Mesenchymal stem cell (in vitro differentiated cells and primary cell): Measurements from ENCODE around the gene TMEM181.
A peak's percentile ranks its signal among the peaks of the same experiment; 100 is the strongest.

Source experiments
- DNase-seq: peaks from one replicate; pipeline ENCODE4 v3.0.0-alpha.2; 2013
- H2AFZ ChIP-seq: one replicate; pipeline ENCODE4 v1.6.1; 2013; ENCODE audit warnings: low read depth, mild to moderate bottlenecking, control low read depth, inconsistent platforms, low read length, moderate library complexity
- H2AK5ac ChIP-seq: 2 replicates; pipeline ENCODE4 v1.6.1; 2013; ENCODE audit warnings: low read length, moderate library complexity, mild to moderate bottlenecking, inconsistent platforms; ENCODE audit not compliant: severe bottlenecking
- H2BK120ac ChIP-seq: one replicate; pipeline ENCODE4 v1.6.1; 2013; ENCODE audit warnings: low read depth, mild to moderate bottlenecking, inconsistent platforms, low read length, moderate library complexity
- H2BK12ac ChIP-seq, 2 experiments: one replicate each; pipeline ENCODE4 v1.6.1; 2013; ENCODE audit warnings: inconsistent platforms in 2 of 2, low read length in 2 of 2, mild to moderate bottlenecking in 2 of 2, moderate library complexity in 2 of 2, control low read depth in 1 of 2
- H2BK15ac ChIP-seq: one replicate; pipeline ENCODE4 v1.6.1; 2013; ENCODE audit warnings: mild to moderate bottlenecking, low read depth, inconsistent platforms; ENCODE audit not compliant: poor library complexity, severe bottlenecking
- H2BK5ac ChIP-seq: 2 replicates; pipeline ENCODE4 v1.6.1; 2013; ENCODE audit warnings: low read depth, mild to moderate bottlenecking, low read length, control low read depth, inconsistent platforms; ENCODE audit not compliant: poor library complexity, severe bottlenecking
- H3K14ac ChIP-seq, 2 experiments: one replicate each; pipeline ENCODE4 v1.6.1; 2013; ENCODE audit warnings: inconsistent platforms in 2 of 2, low read length in 2 of 2, control low read depth in 1 of 2, mild to moderate bottlenecking in 1 of 2, moderate library complexity in 1 of 2
- H3K18ac ChIP-seq, 2 experiments: one replicate each; pipeline ENCODE4 v1.6.1; 2013; ENCODE audit warnings: inconsistent platforms in 2 of 2, low read length in 2 of 2, control low read depth in 1 of 2, low read depth in 1 of 2, mild to moderate bottlenecking in 1 of 2
- H3K23ac ChIP-seq, 2 experiments: one replicate each; pipeline ENCODE4 v1.6.1; 2013; ENCODE audit warnings: inconsistent platforms in 2 of 2, low read length in 2 of 2, mild to moderate bottlenecking in 2 of 2, moderate library complexity in 2 of 2, control low read depth in 1 of 2
- H3K27ac ChIP-seq: 2 replicates; pipeline ENCODE4 v1.5.1; 2013; ENCODE audit warnings: mild to moderate bottlenecking, moderate library complexity, low read length, control low read depth, inconsistent platforms; ENCODE audit not compliant: poor library complexity, severe bottlenecking
- H3K27me3 ChIP-seq, 2 experiments: 2 replicates each; pipeline versions ENCODE4 v1.6.1 to v1.7.0; 2013; ENCODE audit warnings: low read length in 2 of 2, mild to moderate bottlenecking in 2 of 2, moderate library complexity in 2 of 2, control low read depth in 1 of 2, inconsistent platforms in 1 of 2; ENCODE audit not compliant: control insufficient read depth in 1 of 2, insufficient read depth in 1 of 2
- H3K36me3 ChIP-seq, 2 experiments: 2 replicates each; pipeline versions ENCODE4 v1.6.1 to v1.7.0; 2013; ENCODE audit warnings: low read length in 2 of 2, control low read depth in 1 of 2, inconsistent platforms in 1 of 2, low read depth in 1 of 2, mild to moderate bottlenecking in 1 of 2; ENCODE audit not compliant: insufficient read depth in 2 of 2, control insufficient read depth in 1 of 2
- H3K4ac ChIP-seq, 2 experiments: one replicate each; pipeline ENCODE4 v1.6.1; 2013; ENCODE audit warnings: inconsistent platforms in 2 of 2, low read length in 2 of 2, mild to moderate bottlenecking in 2 of 2, moderate library complexity in 2 of 2, control low read depth in 1 of 2, low read depth in 1 of 2
- H3K4me1 ChIP-seq: 2 replicates; pipeline ENCODE4 v1.6.1; 2013; ENCODE audit warnings: low read depth, low read length, control low read depth; ENCODE audit not compliant: control insufficient read depth, insufficient read depth
- H3K4me2 ChIP-seq: 2 replicates; pipeline ENCODE4 v1.6.1; 2013; ENCODE audit warnings: low read length, mild to moderate bottlenecking, inconsistent platforms; ENCODE audit not compliant: poor library complexity, severe bottlenecking
- H3K4me3 ChIP-seq, 2 experiments: 2 replicates each; pipeline versions ENCODE4 v1.5.1 to v1.7.0; 2013; ENCODE audit warnings: low read length in 2 of 2, mild to moderate bottlenecking in 2 of 2, control low read depth in 1 of 2, low read depth in 1 of 2; ENCODE audit not compliant: insufficient read depth in 1 of 2
- H3K79me1 ChIP-seq: replicated peaks from 2 replicates; pipeline ENCODE4 v1.6.1; 2013; ENCODE audit warnings: mild to moderate bottlenecking, control low read depth, low read length, inconsistent platforms; ENCODE audit not compliant: poor library complexity, severe bottlenecking
- H3K9ac ChIP-seq: 2 replicates; pipeline ENCODE4 v1.7.0; 2013; ENCODE audit warnings: mild to moderate bottlenecking, low read length, moderate library complexity
- H3K9me3 ChIP-seq: 2 replicates; pipeline ENCODE4 v1.7.0; 2013; ENCODE audit warnings: mild to moderate bottlenecking, low read length; ENCODE audit not compliant: control insufficient read depth
- H4K8ac ChIP-seq: one replicate; pipeline ENCODE4 v1.6.1; 2013; ENCODE audit warnings: inconsistent platforms, mild to moderate bottlenecking, low read length, moderate library complexity
- H4K91ac ChIP-seq: one replicate; pipeline ENCODE4 v1.6.1; 2013; ENCODE audit warnings: mild to moderate bottlenecking, low read length, inconsistent platforms
- WGBS: methylation state at CpG from one replicate; pipeline ENCODE4 v1.1.7; 2013; ENCODE audit warnings: mixed read lengths; 5-methylcytosine and 5-hydroxymethylcytosine counted together

Gene TMEM181

DNA sequence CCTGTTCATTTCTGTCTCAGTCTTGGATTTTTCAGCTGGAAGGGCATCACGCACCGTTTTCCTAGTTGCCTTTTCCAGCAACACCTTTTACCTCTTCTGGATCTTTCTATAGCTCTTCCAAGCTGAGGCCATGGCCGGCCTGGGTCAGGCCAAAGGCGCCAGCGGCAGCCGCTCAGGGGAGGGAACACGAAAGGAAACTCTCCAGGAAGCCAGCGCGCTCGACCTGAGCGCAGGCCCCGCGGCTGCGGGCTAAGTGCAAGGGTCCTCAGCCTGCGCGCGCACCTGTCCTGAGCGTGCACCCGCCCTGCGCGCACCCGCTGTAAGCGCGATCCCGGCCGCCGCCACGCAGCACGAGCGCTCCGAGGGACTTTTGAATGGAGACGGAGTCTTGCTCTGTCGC is 43.8 kb upstream of the TMEM181 start:
- H2AFZ ChIP-seq = no peak overlapping the region
- no peak overlapping the region for H2BK12ac ChIP-seq
- H3K79me1 ChIP-seq = no peaks in the 10 kb centered on the region
- 87% methylated on average over 33 of the region's 33 CpGs for WGBS
- H3K4ac ChIP-seq = no peak overlapping the region
- H2AK5ac ChIP-seq = no peak overlapping the region
- H2BK120ac ChIP-seq = no peak overlapping the region
- H3K14ac ChIP-seq = no peak overlapping the region
- H3K18ac ChIP-seq = no peak overlapping the region
- no peak overlapping the region for H3K4me2 ChIP-seq
- H2BK15ac ChIP-seq = no peak overlapping the region
- no peak for DNase-seq
- peaks cover 0 to 14% of the 10 kb centered on the region in 2 experiments for H3K36me3 ChIP-seq
- no peaks in the 10 kb centered on the region for H3K9me3 ChIP-seq
- no peak overlapping the region for H3K27ac ChIP-seq
- peak overlapping the region in 1 of 2 experiments; percentile 49 for H3K4me3 ChIP-seq
- no peak overlapping the region for H4K91ac ChIP-seq
- H3K4me1 ChIP-seq = peaks cover 5% of the 10 kb centered on the region
- peaks cover 0 to 22% of the 10 kb centered on the region in 2 experiments for H3K27me3 ChIP-seq
- no peak overlapping the region for H2BK5ac ChIP-seq
- H3K23ac ChIP-seq = peak overlapping the region in 1 of 2 experiments; percentile 96
- no peak overlapping the region for H4K8ac ChIP-seq
- peak overlapping the region; percentile 6 for H3K9ac ChIP-seq

GRCh38 chr6:158517038-158517437 is 42.9 kb upstream of the TMEM181 start:
- DNase-seq = no peak
- no peak overlapping the region for H3K14ac ChIP-seq
- H3K9me3 ChIP-seq = no peaks in the 10 kb centered on the region
- no peak overlapping the region for H4K91ac ChIP-seq
- H3K79me1 ChIP-seq = no peaks in the 10 kb centered on the region
- no peak overlapping the region for H3K9ac ChIP-seq
- peaks cover 5% of the 10 kb centered on the region for H3K4me1 ChIP-seq
- no peak overlapping the region for H3K23ac ChIP-seq
- H3K36me3 ChIP-seq = peaks cover 0 to 14% of the 10 kb centered on the region in 2 experiments
- H2AK5ac ChIP-seq = no peak overlapping the region
- peaks cover 0 to 22% of the 10 kb centered on the region in 2 experiments for H3K27me3 ChIP-seq
- WGBS = 93% methylated on average over 8 of the region's 8 CpGs
- H3K18ac ChIP-seq = no peak overlapping the region
- no peak overlapping the region for H3K4ac ChIP-seq
- no peak overlapping the region for H2BK5ac ChIP-seq
- no peak overlapping the region for H2AFZ ChIP-seq
- no peak overlapping the region for H2BK15ac ChIP-seq
- H2BK120ac ChIP-seq = no peak overlapping the region
- H3K27ac ChIP-seq = no peak overlapping the region
- H4K8ac ChIP-seq = no peak overlapping the region
- H3K4me3 ChIP-seq = no peak overlapping the region
- no peak overlapping the region for H3K4me2 ChIP-seq
- H2BK12ac ChIP-seq = no peak overlapping the region

DNA sequence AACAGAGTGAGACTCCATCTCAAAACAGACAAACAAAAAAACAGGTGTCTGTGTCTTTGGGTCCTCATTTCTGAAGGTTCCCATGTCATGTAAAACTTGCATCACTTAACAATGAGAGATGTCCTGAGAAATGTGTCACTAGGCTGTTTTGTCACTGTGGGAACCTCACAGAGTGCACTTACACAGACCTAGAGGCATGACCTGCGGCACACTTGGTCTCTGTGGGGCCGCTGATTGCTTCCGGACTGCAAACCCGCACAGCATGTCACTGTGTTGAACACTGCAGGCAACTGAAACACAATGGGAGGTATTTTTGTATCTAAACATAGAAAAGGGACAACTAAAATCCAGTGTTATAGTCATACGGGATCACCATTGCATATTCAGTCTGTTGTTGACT is 42.3 kb upstream of the TMEM181 start:
- Histone ChIP-seq H3K23ac (no peak overlapping the region), H3K79me1 (no peaks in the 10 kb centered on the region), H4K8ac (no peak overlapping the region), H2AK5ac (no peak overlapping the region), H3K27me3 (peaks cover 0 to 22% of the 10 kb centered on the region in 2 experiments), H2BK15ac (no peak overlapping the region), H3K14ac (no peak overlapping the region), H3K9me3 (no peaks in the 10 kb centered on the region), H3K9ac (peak overlapping the region; percentile 55), H3K4me1 (peaks cover 5% of the 10 kb centered on the region), H3K18ac (no peak overlapping the region), H2BK12ac (no peak overlapping the region), H3K36me3 (peaks cover 0 to 14% of the 10 kb centered on the region in 2 experiments), H2BK120ac (no peak overlapping the region), H3K27ac (no peak overlapping the region), H3K4me3 (no peak overlapping the region), H2AFZ (no peak overlapping the region), H3K4me2 (no peak overlapping the region), H4K91ac (no peak overlapping the region), H3K4ac (no peak overlapping the region), H2BK5ac (no peak overlapping the region)
- WGBS = 83% methylated on average over 5 of the region's 5 CpGs
- peak; percentile 9 for DNase-seq

DNA sequence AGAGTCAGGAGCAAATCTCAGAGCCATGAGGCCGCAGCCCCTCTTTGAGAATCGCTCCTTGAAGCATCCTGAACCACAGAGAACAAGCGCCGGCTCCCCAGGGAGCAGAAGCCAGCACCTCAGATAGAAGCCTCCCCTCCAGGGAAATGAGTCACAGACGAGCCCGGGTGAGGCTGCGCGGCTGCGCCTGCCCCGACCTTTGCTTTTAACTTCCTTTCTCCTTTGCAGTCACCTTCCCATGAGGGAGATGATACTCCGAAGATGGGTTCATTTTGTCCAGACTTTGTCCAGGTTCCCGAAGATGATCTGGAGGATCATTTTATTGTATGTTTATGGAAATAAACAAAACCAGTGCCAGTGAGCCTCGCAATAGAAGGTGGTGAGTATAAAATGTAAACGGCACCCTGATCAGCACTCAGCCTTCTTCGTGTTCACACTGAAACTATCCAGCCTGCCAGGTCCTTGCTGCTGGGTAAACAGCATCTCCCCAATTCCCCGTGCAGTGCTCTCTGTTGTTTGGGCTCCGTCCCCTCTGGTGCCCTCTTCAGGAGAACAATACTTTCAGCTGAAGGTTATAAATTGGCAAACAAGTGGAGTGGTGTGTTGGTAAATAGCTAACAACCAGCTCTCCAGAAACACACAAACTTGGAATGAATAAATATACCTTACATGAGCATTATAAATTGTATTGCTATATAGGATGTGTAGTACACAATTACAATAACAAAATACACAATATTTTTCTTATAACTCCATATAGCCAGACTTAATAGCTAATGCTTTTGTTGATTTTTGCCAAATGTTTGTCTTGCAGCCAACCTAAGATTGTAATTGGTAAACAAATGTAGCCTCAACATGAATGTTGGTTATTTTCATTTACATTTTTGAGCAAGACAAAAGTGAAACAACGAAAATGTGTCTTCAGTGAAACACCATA is 41.4 kb upstream of the TMEM181 start:
- peak; percentile 76 for DNase-seq
- H3K14ac ChIP-seq = no peak overlapping the region
- H2BK15ac ChIP-seq = no peak overlapping the region
- peak overlapping the region; percentile 85 for H3K4me2 ChIP-seq
- H2BK12ac ChIP-seq = no peak overlapping the region
- no peak overlapping the region for H4K8ac ChIP-seq
- peak overlapping the region in 1 of 2 experiments; percentile 73 for H3K4me3 ChIP-seq
- peaks cover 0 to 22% of the 10 kb centered on the region in 2 experiments for H3K27me3 ChIP-seq
- peaks cover 0 to 13% of the 10 kb centered on the region in 2 experiments for H3K36me3 ChIP-seq
- H3K79me1 ChIP-seq = no peaks in the 10 kb centered on the region
- no peak overlapping the region for H3K23ac ChIP-seq
- no peak overlapping the region for H2AFZ ChIP-seq
- H4K91ac ChIP-seq = no peak overlapping the region
- H3K18ac ChIP-seq = no peak overlapping the region
- H2AK5ac ChIP-seq = no peak overlapping the region
- peak overlapping the region; percentile 54 for H3K27ac ChIP-seq
- no peak overlapping the region for H2BK120ac ChIP-seq
- peak overlapping the region; percentile 55 for H3K9ac ChIP-seq
- peaks cover 5% of the 10 kb centered on the region for H3K4me1 ChIP-seq
- no peaks in the 10 kb centered on the region for H3K9me3 ChIP-seq
- WGBS = 2% methylated on average over 15 of the region's 18 CpGs
- H2BK5ac ChIP-seq = no peak overlapping the region
- no peak overlapping the region for H3K4ac ChIP-seq
